ENCODE data around the gene DGKD.
A peak's percentile ranks its signal among the peaks of the same experiment; 100 is the strongest.

The DGKD gene

GRCh38 chr2:233433794-233434193 lies 79.5 kb downstream of the DGKD start:
- no peak for DNase-seq

- no peak for DNase-seq
Measured at GRCh38 chr2:233434666-233435330, 80.5 kb downstream of the DGKD start.

GRCh38 chr2:233435436-233436190 lies 81.3 kb downstream of the DGKD start:
- no peak for DNase-seq

GRCh38 chr2:233436191-233436581 lies 81.9 kb downstream of the DGKD start:
- DNase-seq = no peak

GRCh38 chr2:233436691-233437438 lies 82.6 kb downstream of the DGKD start:
- DNase-seq = no peak

GRCh38 chr2:233437439-233437955 lies 83.2 kb downstream of the DGKD start:
- no peak for DNase-seq

GRCh38 chr2:233438573-233439147 lies 84.4 kb downstream of the DGKD start:
- no peak for DNase-seq

- DNase-seq = no peak
Measured at GRCh38 chr2:233439191-233439590, 84.9 kb downstream of the DGKD start.

- no peak for DNase-seq
Measured at GRCh38 chr2:233440314-233440713, 86.0 kb downstream of the DGKD start.

GRCh38 chr2:233440714-233441113 lies 86.4 kb downstream of the DGKD start:
- no peak for DNase-seq

- no peak for DNase-seq
Measured at GRCh38 chr2:233441161-233442027, 87.1 kb downstream of the DGKD start.

- no peak for DNase-seq
Measured at GRCh38 chr2:233442028-233442310, 87.7 kb downstream of the DGKD start.

GRCh38 chr2:233443511-233444183 lies 89.4 kb downstream of the DGKD start:
- peak; percentile 85 for DNase-seq

- DNase-seq = no peak
Measured at GRCh38 chr2:233444501-233444900, 90.2 kb downstream of the DGKD start.

- no peak for DNase-seq
Measured at GRCh38 chr2:233445152-233445830, 91.0 kb downstream of the DGKD start.

GRCh38 chr2:233446121-233446520 lies 91.8 kb downstream of the DGKD start:
- DNase-seq = no peak

GRCh38 chr2:233446606-233447305 lies 92.5 kb downstream of the DGKD start:
- no peak for DNase-seq

- DNase-seq = no peak
Measured at GRCh38 chr2:233447506-233448219, 93.4 kb downstream of the DGKD start.

- no peak for DNase-seq
Measured at GRCh38 chr2:233448220-233448559, 93.9 kb downstream of the DGKD start.

- DNase-seq = no peak
Measured at GRCh38 chr2:233448575-233448974, 94.3 kb downstream of the DGKD start.

Data from CD4-positive, alpha-beta T cell treated with Interleukin-4 for 4 hours (primary cell).